Measurements from ENCODE around the gene SEMA4F. TPM values are rescaled to one million over a fixed set of nuclear protein-coding genes. Genes with fewer than 3 reads are reported as not detected.

The SEMA4F gene
- total and polyA plus RNA-seq, 2 donors from 2014 or later = 5.2 to 10.8 TPM

GRCh38 chr2:74655579-74655978, 1.5 kb downstream of the SEMA4F start:
- no peaks in the 10 kb centered on the region for H3K9me3 ChIP-seq (ENCODE audit: control insufficient read depth in 2 of 3, insufficient read depth in 1 of 3, low read length in 3 of 3)
- H3K27ac ChIP-seq (ENCODE audit: low read depth in 2 of 2, low read length in 2 of 2) = no peak overlapping the region
- no peaks in the 10 kb centered on the region for H3K36me3 ChIP-seq (ENCODE audit: control insufficient read depth in 2 of 3, insufficient read depth in 3 of 3, low read length in 3 of 3)
- no peak for TF ChIP-seq CTCF (IDR thresholded peaks at IDR 0.05; ENCODE audit: borderline replicate concordance, extremely low read depth, insufficient read depth)
- peaks cover 0 to 4% (median 0%) of the 10 kb centered on the region in 3 donors for H3K4me1 ChIP-seq (ENCODE audit: control insufficient read depth in 2 of 3, insufficient read depth in 2 of 3, low read depth in 1 of 3, low read length in 3 of 3)
- no peak for FAIRE-seq
- DNase-seq = no peak
- intact Hi-C loops (cut with DNase I) = no loop called here
- H3K4me3 ChIP-seq (ENCODE audit: low read length in 3 of 3) = no peak overlapping the region
- H3K9ac ChIP-seq (ENCODE audit: low read length in 3 of 3) = no peak overlapping the region
- no peaks in the 10 kb centered on the region for H3K27me3 ChIP-seq (ENCODE audit: control insufficient read depth, insufficient read depth, low read length)

- intact Hi-C loops (cut with DNase I) = no loop called here
- FAIRE-seq = no peak
Observed at GRCh38 chr2:74658516-74658915, 4.5 kb downstream of the SEMA4F start.

GRCh38 chr2:74659462-74659861, 5.4 kb downstream of the SEMA4F start:
- no peak overlapping the region for H3K9ac ChIP-seq (ENCODE audit: low read length in 3 of 3)
- no peak for TF ChIP-seq CTCF (IDR thresholded peaks at IDR 0.05; ENCODE audit: borderline replicate concordance, extremely low read depth, insufficient read depth)
- no peak overlapping the region for H3K27ac ChIP-seq (ENCODE audit: low read depth in 2 of 2, low read length in 2 of 2)
- no peaks in the 10 kb centered on the region for H3K27me3 ChIP-seq (ENCODE audit: control insufficient read depth, insufficient read depth, low read length)
- no peak for DNase-seq
- H3K4me3 ChIP-seq (ENCODE audit: low read length in 3 of 3) = no peak overlapping the region
- no peaks in the 10 kb centered on the region for H3K36me3 ChIP-seq (ENCODE audit: control insufficient read depth in 2 of 3, insufficient read depth in 3 of 3, low read length in 3 of 3)
- intact Hi-C loops (cut with DNase I) = no loop called here
- no peaks in the 10 kb centered on the region for H3K9me3 ChIP-seq (ENCODE audit: control insufficient read depth in 2 of 3, insufficient read depth in 1 of 3, low read length in 3 of 3)
- FAIRE-seq = no peak
- H3K4me1 ChIP-seq (ENCODE audit: control insufficient read depth in 2 of 3, insufficient read depth in 2 of 3, low read depth in 1 of 3, low read length in 3 of 3) = peaks cover 0 to 4% (median 0%) of the 10 kb centered on the region in 3 donors

More at GRCh38 chr2:74658516-74658915, 4.5 kb downstream of the SEMA4F start:
- DNase-seq = no peak
- Histone ChIP-seq H3K9ac (ENCODE audit: low read length in 3 of 3) (no peak overlapping the region), H3K36me3 (ENCODE audit: control insufficient read depth in 2 of 3, insufficient read depth in 3 of 3, low read length in 3 of 3) (no peaks in the 10 kb centered on the region), H3K4me1 (ENCODE audit: control insufficient read depth in 2 of 3, insufficient read depth in 2 of 3, low read depth in 1 of 3, low read length in 3 of 3) (peaks cover 0 to 4% (median 0%) of the 10 kb centered on the region in 3 donors), H3K4me3 (ENCODE audit: low read length in 3 of 3) (no peak overlapping the region), H3K27ac (ENCODE audit: low read depth in 2 of 2, low read length in 2 of 2) (no peak overlapping the region), H3K27me3 (ENCODE audit: control insufficient read depth, insufficient read depth, low read length) (no peaks in the 10 kb centered on the region), H3K9me3 (ENCODE audit: control insufficient read depth in 2 of 3, insufficient read depth in 1 of 3, low read length in 3 of 3) (no peaks in the 10 kb centered on the region)
- TF ChIP-seq CTCF (IDR thresholded peaks at IDR 0.05; ENCODE audit: borderline replicate concordance, extremely low read depth, insufficient read depth) = no peak

- Histone ChIP-seq H3K4me1 (ENCODE audit: control insufficient read depth in 2 of 3, insufficient read depth in 2 of 3, low read depth in 1 of 3, low read length in 3 of 3) (no peaks in the 10 kb centered on the region), H3K27me3 (ENCODE audit: control insufficient read depth, insufficient read depth, low read length) (no peaks in the 10 kb centered on the region), H3K4me3 (ENCODE audit: low read length in 3 of 3) (no peak overlapping the region), H3K9me3 (ENCODE audit: control insufficient read depth in 2 of 3, insufficient read depth in 1 of 3, low read length in 3 of 3) (no peaks in the 10 kb centered on the region), H3K36me3 (ENCODE audit: control insufficient read depth in 2 of 3, insufficient read depth in 3 of 3, low read length in 3 of 3) (no peaks in the 10 kb centered on the region), H3K9ac (ENCODE audit: low read length in 3 of 3) (no peak overlapping the region), H3K27ac (ENCODE audit: low read depth in 2 of 2, low read length in 2 of 2) (no peak overlapping the region)
- DNase-seq (no peak), FAIRE-seq (no peak)
- intact Hi-C loops (cut with DNase I) = no loop called here
- no peak for TF ChIP-seq CTCF (IDR thresholded peaks at IDR 0.05; ENCODE audit: borderline replicate concordance, extremely low read depth, insufficient read depth)
Observed at GRCh38 chr2:74668087-74668486, 14.0 kb downstream of the SEMA4F start.

Measured in kidney (tissue), 14 donors.